Mesenchymal stem cell (in vitro differentiated cells and primary cell): Measurements from ENCODE around the gene CYSLTR1.

Experiments
- DNase-seq: peaks from one replicate; pipeline ENCODE4 v3.0.0-alpha.2; 2013
- H2AFZ ChIP-seq: one replicate; pipeline ENCODE4 v1.6.1; 2013; ENCODE audit warnings: low read depth, mild to moderate bottlenecking, control low read depth, inconsistent platforms, low read length, moderate library complexity
- H2AK5ac ChIP-seq: 2 replicates; pipeline ENCODE4 v1.6.1; 2013; ENCODE audit warnings: low read length, moderate library complexity, mild to moderate bottlenecking, inconsistent platforms; ENCODE audit not compliant: severe bottlenecking
- H2BK120ac ChIP-seq: one replicate; pipeline ENCODE4 v1.6.1; 2013; ENCODE audit warnings: low read depth, mild to moderate bottlenecking, inconsistent platforms, low read length, moderate library complexity
- H2BK12ac ChIP-seq, 2 experiments: one replicate each; pipeline ENCODE4 v1.6.1; 2013; ENCODE audit warnings: inconsistent platforms in 2 of 2, low read length in 2 of 2, mild to moderate bottlenecking in 2 of 2, moderate library complexity in 2 of 2, control low read depth in 1 of 2
- H2BK15ac ChIP-seq: one replicate; pipeline ENCODE4 v1.6.1; 2013; ENCODE audit warnings: mild to moderate bottlenecking, low read depth, inconsistent platforms; ENCODE audit not compliant: poor library complexity, severe bottlenecking
- H2BK5ac ChIP-seq: 2 replicates; pipeline ENCODE4 v1.6.1; 2013; ENCODE audit warnings: low read depth, mild to moderate bottlenecking, low read length, control low read depth, inconsistent platforms; ENCODE audit not compliant: poor library complexity, severe bottlenecking
- H3K14ac ChIP-seq, 2 experiments: one replicate each; pipeline ENCODE4 v1.6.1; 2013; ENCODE audit warnings: inconsistent platforms in 2 of 2, low read length in 2 of 2, control low read depth in 1 of 2, mild to moderate bottlenecking in 1 of 2, moderate library complexity in 1 of 2
- H3K18ac ChIP-seq, 2 experiments: one replicate each; pipeline ENCODE4 v1.6.1; 2013; ENCODE audit warnings: inconsistent platforms in 2 of 2, low read length in 2 of 2, control low read depth in 1 of 2, low read depth in 1 of 2, mild to moderate bottlenecking in 1 of 2
- H3K23ac ChIP-seq, 2 experiments: one replicate each; pipeline ENCODE4 v1.6.1; 2013; ENCODE audit warnings: inconsistent platforms in 2 of 2, low read length in 2 of 2, mild to moderate bottlenecking in 2 of 2, moderate library complexity in 2 of 2, control low read depth in 1 of 2
- H3K27ac ChIP-seq: 2 replicates; pipeline ENCODE4 v1.5.1; 2013; ENCODE audit warnings: mild to moderate bottlenecking, moderate library complexity, low read length, control low read depth, inconsistent platforms; ENCODE audit not compliant: poor library complexity, severe bottlenecking
- H3K27me3 ChIP-seq, 2 experiments: 2 replicates each; pipeline versions ENCODE4 v1.6.1 to v1.7.0; 2013; ENCODE audit warnings: low read length in 2 of 2, mild to moderate bottlenecking in 2 of 2, moderate library complexity in 2 of 2, control low read depth in 1 of 2, inconsistent platforms in 1 of 2; ENCODE audit not compliant: control insufficient read depth in 1 of 2, insufficient read depth in 1 of 2
- H3K36me3 ChIP-seq, 2 experiments: 2 replicates each; pipeline versions ENCODE4 v1.6.1 to v1.7.0; 2013; ENCODE audit warnings: low read length in 2 of 2, control low read depth in 1 of 2, inconsistent platforms in 1 of 2, low read depth in 1 of 2, mild to moderate bottlenecking in 1 of 2; ENCODE audit not compliant: insufficient read depth in 2 of 2, control insufficient read depth in 1 of 2
- H3K4ac ChIP-seq, 2 experiments: one replicate each; pipeline ENCODE4 v1.6.1; 2013; ENCODE audit warnings: inconsistent platforms in 2 of 2, low read length in 2 of 2, mild to moderate bottlenecking in 2 of 2, moderate library complexity in 2 of 2, control low read depth in 1 of 2, low read depth in 1 of 2
- H3K4me1 ChIP-seq: 2 replicates; pipeline ENCODE4 v1.6.1; 2013; ENCODE audit warnings: low read depth, low read length, control low read depth; ENCODE audit not compliant: control insufficient read depth, insufficient read depth
- H3K4me2 ChIP-seq: 2 replicates; pipeline ENCODE4 v1.6.1; 2013; ENCODE audit warnings: low read length, mild to moderate bottlenecking, inconsistent platforms; ENCODE audit not compliant: poor library complexity, severe bottlenecking
- H3K4me3 ChIP-seq, 2 experiments: 2 replicates each; pipeline versions ENCODE4 v1.5.1 to v1.7.0; 2013; ENCODE audit warnings: low read length in 2 of 2, mild to moderate bottlenecking in 2 of 2, control low read depth in 1 of 2, low read depth in 1 of 2; ENCODE audit not compliant: insufficient read depth in 1 of 2
- H3K79me1 ChIP-seq: replicated peaks from 2 replicates; pipeline ENCODE4 v1.6.1; 2013; ENCODE audit warnings: mild to moderate bottlenecking, control low read depth, low read length, inconsistent platforms; ENCODE audit not compliant: poor library complexity, severe bottlenecking
- H3K9ac ChIP-seq: 2 replicates; pipeline ENCODE4 v1.7.0; 2013; ENCODE audit warnings: mild to moderate bottlenecking, low read length, moderate library complexity
- H3K9me3 ChIP-seq: 2 replicates; pipeline ENCODE4 v1.7.0; 2013; ENCODE audit warnings: mild to moderate bottlenecking, low read length; ENCODE audit not compliant: control insufficient read depth
- H4K8ac ChIP-seq: one replicate; pipeline ENCODE4 v1.6.1; 2013; ENCODE audit warnings: inconsistent platforms, mild to moderate bottlenecking, low read length, moderate library complexity
- H4K91ac ChIP-seq: one replicate; pipeline ENCODE4 v1.6.1; 2013; ENCODE audit warnings: mild to moderate bottlenecking, low read length, inconsistent platforms
- WGBS: methylation state at CpG from one replicate; pipeline ENCODE4 v1.1.7; 2013; ENCODE audit warnings: mixed read lengths; 5-methylcytosine and 5-hydroxymethylcytosine counted together

Gene CYSLTR1

GRCh38 chrX:78321809-78322208 is 5.6 kb downstream of the CYSLTR1 start:
- H4K8ac ChIP-seq: no peak overlapping the region
- no peaks in the 10 kb centered on the region for H3K36me3 ChIP-seq
- H3K9me3 ChIP-seq: no peaks in the 10 kb centered on the region
- H3K18ac ChIP-seq: no peak overlapping the region
- no peak overlapping the region for H3K4ac ChIP-seq
- no peak overlapping the region for H2BK12ac ChIP-seq
- H3K4me1 ChIP-seq: no peaks in the 10 kb centered on the region
- no peak overlapping the region for H3K4me2 ChIP-seq
- no peak overlapping the region for H3K23ac ChIP-seq
- no peaks in the 10 kb centered on the region for H3K27me3 ChIP-seq
- no peaks in the 10 kb centered on the region for H3K79me1 ChIP-seq
- no peak overlapping the region for H3K14ac ChIP-seq
- no peak overlapping the region for H2AFZ ChIP-seq
- H3K27ac ChIP-seq: no peak overlapping the region
- no peak overlapping the region for H2BK15ac ChIP-seq
- H2AK5ac ChIP-seq: no peak overlapping the region
- DNase-seq: no peak
- no peak overlapping the region for H3K4me3 ChIP-seq
- no CpG with 5 or more reads among the region's 2 CpGs for WGBS
- H4K91ac ChIP-seq: no peak overlapping the region
- H3K9ac ChIP-seq: no peak overlapping the region
- H2BK5ac ChIP-seq: no peak overlapping the region
- no peak overlapping the region for H2BK120ac ChIP-seq

DNA sequence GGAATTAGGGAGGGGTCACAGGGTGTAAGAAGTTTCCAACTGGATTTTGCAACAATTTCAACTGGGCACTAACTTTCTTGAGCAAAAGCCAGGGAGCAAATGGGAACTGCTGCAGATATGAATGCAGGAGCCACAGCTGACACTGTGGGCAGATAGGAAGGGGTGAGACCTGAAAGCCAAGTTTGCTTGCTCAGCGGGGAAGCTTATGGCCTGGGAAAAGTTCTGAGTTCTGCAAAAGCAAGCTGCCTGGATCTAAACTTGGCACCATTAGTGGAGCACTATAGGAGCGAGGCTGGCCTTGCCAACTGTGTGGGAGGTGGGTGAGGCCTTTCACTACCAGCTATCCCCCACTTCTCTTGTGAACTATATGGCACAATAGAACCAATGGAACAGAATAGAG is 11.1 kb downstream of the CYSLTR1 start:
- Histone ChIP-seq H3K9ac (no peak overlapping the region), H3K9me3 (no peaks in the 10 kb centered on the region), H3K4me3 (no peak overlapping the region), H2BK12ac (no peak overlapping the region), H3K4me1 (no peaks in the 10 kb centered on the region), H3K4ac (no peak overlapping the region), H4K8ac (no peak overlapping the region), H2BK120ac (no peak overlapping the region), H3K4me2 (no peak overlapping the region), H3K79me1 (no peaks in the 10 kb centered on the region), H4K91ac (no peak overlapping the region), H2BK5ac (no peak overlapping the region), H3K23ac (no peak overlapping the region), H3K36me3 (no peaks in the 10 kb centered on the region), H2AFZ (no peak overlapping the region), H3K14ac (no peak overlapping the region), H2AK5ac (no peak overlapping the region), H3K18ac (no peak overlapping the region), H3K27me3 (no peaks in the 10 kb centered on the region), H2BK15ac (no peak overlapping the region), H3K27ac (no peak overlapping the region)
- 64% methylated on average over 1 of the region's 2 CpGs for WGBS
- no peak for DNase-seq

GRCh38 chrX:78315745-78316144 is 11.7 kb downstream of the CYSLTR1 start:
- Histone ChIP-seq H3K14ac (no peak overlapping the region), H2BK5ac (no peak overlapping the region), H3K23ac (no peak overlapping the region), H4K91ac (no peak overlapping the region), H2BK15ac (no peak overlapping the region), H3K4me1 (no peaks in the 10 kb centered on the region), H2AFZ (no peak overlapping the region), H3K79me1 (no peaks in the 10 kb centered on the region), H2BK12ac (no peak overlapping the region), H3K4me3 (no peak overlapping the region), H3K18ac (no peak overlapping the region), H3K27me3 (no peaks in the 10 kb centered on the region), H3K9ac (no peak overlapping the region), H3K9me3 (no peaks in the 10 kb centered on the region), H4K8ac (no peak overlapping the region), H3K36me3 (no peaks in the 10 kb centered on the region), H3K4ac (no peak overlapping the region), H3K27ac (no peak overlapping the region), H3K4me2 (no peak overlapping the region), H2BK120ac (no peak overlapping the region), H2AK5ac (no peak overlapping the region)
- DNase-seq: no peak
- no CpG with 5 or more reads among the region's 2 CpGs for WGBS

DNA sequence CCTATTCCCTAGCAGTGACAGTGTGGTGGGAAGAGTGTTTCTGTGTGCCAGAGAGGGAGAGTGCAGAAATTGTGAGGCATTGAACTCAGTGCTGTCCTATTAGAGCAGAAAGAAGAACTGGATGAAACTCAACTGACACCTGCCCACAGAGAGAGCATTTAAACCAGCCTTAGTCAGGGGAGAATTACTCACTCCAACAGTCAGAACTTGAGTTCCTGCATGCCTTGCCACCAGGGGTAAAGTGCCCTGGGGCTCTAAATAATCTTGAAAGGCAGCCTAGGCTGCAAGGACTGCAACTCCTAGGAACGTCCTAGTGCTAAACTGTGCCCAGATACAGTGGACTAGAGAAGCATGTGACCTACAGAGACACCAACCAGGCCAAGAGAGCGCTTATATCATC is 12.8 kb downstream of the CYSLTR1 start:
- no peak overlapping the region for H3K14ac ChIP-seq
- H3K4ac ChIP-seq: no peak overlapping the region
- H3K79me1 ChIP-seq: no peaks in the 10 kb centered on the region
- no peak overlapping the region for H3K4me3 ChIP-seq
- H3K9me3 ChIP-seq: no peaks in the 10 kb centered on the region
- no peak overlapping the region for H3K9ac ChIP-seq
- H3K23ac ChIP-seq: no peak overlapping the region
- no peak overlapping the region for H2AFZ ChIP-seq
- no peak overlapping the region for H2BK12ac ChIP-seq
- H2BK5ac ChIP-seq: no peak overlapping the region
- H3K27me3 ChIP-seq: no peaks in the 10 kb centered on the region
- H3K4me1 ChIP-seq: no peaks in the 10 kb centered on the region
- H3K18ac ChIP-seq: no peak overlapping the region
- 45% methylated on average over 1 of the region's 2 CpGs for WGBS
- no peak overlapping the region for H3K4me2 ChIP-seq
- H3K36me3 ChIP-seq: no peaks in the 10 kb centered on the region
- no peak overlapping the region for H2AK5ac ChIP-seq
- H2BK15ac ChIP-seq: no peak overlapping the region
- H4K91ac ChIP-seq: no peak overlapping the region
- DNase-seq: no peak
- no peak overlapping the region for H2BK120ac ChIP-seq
- no peak overlapping the region for H4K8ac ChIP-seq
- H3K27ac ChIP-seq: no peak overlapping the region
